Measurements from ENCODE around the gene MXD4. TPM values are rescaled to one million over a fixed set of nuclear protein-coding genes. Genes with fewer than 3 reads are reported as not detected.

Gene MXD4, protein sequence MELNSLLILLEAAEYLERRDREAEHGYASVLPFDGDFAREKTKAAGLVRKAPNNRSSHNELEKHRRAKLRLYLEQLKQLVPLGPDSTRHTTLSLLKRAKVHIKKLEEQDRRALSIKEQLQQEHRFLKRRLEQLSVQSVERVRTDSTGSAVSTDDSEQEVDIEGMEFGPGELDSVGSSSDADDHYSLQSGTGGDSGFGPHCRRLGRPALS
- 84.7 TPM for total RNA-seq

DNA sequence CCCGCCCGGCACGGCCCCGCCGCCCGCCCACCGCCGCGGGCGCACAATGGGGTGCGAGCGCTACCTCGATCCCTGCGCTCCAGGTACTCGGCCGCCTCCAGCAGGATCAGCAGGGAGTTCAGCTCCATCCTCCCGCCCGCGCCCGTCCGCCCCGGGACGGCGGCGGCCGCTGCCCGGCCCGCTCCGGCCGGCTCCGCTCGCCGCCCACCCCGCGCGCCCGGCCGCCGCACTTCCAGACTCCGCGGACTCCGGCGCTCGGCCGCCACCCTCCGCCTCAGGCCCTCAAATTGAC lies at the start of gene MXD4:
Gene MXD4 (minus strand): TSS at position 257 of the 292 bp plus-strand sequence. CDS start 129 bp downstream, at position 128.
- no peak for ATAC-seq

DNA sequence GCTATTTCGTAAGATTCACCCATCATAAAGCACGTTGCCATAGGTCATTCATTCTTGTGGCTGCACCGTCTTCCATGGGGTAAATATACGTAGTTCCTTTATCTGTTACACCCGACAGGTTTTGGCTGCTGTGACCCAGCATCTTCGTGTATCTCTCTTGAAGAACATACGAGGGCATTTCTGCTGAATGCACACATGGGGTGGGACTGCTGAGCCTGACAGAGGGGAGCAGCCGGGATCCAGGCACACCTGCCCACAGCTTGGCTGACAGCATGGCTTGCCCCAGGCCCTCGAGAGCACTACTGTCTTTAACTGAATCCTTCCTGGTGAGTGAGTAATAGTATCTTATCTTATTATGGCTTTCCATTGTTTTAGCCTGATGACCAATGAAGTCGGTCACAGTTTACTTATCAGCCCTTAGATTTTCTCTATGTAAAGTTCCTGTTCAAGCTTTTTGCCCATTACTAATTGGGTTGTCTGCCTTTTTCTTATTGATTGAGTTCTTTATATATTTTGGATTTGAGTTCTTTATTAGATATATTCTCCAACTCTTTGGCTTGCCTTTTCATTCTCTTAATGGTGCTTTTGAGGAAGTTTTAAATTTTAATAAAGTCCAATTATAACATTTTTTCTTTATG lies 45.0 kb upstream of the MXD4 start:
- intact Hi-C loops (cut with DNase I): no loop called here
- no peak for DNase-seq (ENCODE audit: low spot score)
- ATAC-seq: no peak

More for the DNA sequence above, at the start of gene MXD4:
- intact Hi-C loops (cut with DNase I): loop anchor here (10.0 kb wide), 1 partner anchor 203 kb away; the partner anchor contains the start of gene RNF4
- DNase-seq (ENCODE audit: low spot score): no peak

DNA sequence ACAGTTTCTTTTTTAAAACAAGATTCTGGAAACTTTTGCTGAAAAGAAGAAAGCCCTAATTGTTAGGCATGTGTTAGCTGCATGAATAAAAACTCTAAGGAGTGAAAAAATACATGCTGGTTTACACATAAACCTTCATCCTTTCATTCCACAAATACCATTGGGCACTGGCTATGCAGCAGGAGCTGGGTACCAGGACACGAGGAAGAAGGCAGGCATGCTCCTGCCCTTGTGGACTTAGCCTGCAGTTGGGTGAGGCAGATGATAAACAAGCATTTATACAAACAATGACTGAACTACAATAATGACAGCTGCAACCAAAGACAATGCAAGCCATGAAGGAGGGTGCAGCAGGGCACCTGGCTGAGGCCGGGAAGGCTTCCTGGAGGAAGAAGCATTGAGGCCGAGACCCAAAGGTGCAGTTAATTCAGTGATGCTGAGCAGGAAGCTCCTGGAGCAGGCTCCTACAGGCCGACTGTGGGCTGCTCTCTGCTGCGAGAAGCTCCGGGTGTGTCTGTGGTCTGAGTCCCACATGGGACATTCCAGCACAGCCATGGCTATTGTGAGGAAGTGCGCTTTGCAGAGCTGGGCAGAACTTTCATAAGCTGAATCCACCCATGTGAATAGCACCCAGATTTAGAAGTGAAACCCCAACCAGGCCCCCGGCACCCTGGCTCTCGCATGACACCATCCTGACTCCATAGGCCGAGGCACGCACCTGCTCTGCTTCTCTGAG lies 44.0 kb upstream of the MXD4 start:
- DNase-seq (ENCODE audit: low spot score): peak; percentile 51
- peak; percentile 78 for ATAC-seq
- intact Hi-C loops (cut with DNase I): no loop called here

DNA sequence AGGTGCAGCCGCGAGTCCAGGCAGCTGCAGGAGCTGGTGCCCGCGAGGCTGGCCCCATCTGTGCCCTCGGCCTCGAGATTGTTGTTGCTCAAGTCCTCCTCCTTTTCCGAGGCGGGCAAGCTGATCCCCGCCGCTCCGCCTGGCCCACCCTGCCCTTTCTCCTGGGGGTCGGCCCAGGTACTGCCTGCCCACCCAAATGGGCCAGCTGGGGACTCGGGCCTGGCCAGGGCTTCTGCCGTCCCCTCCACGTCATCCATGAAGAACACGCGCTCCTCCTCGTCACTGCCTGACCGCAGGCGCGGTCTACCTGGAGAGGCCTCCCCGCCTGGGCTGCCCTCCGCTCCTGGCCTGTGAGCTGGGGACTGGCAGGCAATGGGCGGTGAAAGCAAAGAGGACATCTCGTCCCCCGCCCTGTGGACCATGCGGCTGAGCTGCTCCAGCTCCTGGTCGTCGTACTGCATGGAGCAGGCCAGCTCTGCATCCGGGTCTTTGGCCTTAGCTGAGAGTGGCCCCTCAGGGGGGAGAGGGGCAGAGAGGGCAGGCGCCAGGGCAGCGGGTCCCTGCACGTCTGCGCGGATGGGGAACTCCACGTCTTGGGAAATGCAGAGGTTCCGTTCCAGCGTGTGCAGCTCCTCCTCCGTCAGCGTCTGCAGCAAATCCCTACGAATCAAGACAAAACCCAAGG lies 43.1 kb upstream of the MXD4 start:
- ATAC-seq (no peak), DNase-seq (ENCODE audit: low spot score) (peak; percentile 47)
- intact Hi-C loops (cut with DNase I): no loop called here

DNA sequence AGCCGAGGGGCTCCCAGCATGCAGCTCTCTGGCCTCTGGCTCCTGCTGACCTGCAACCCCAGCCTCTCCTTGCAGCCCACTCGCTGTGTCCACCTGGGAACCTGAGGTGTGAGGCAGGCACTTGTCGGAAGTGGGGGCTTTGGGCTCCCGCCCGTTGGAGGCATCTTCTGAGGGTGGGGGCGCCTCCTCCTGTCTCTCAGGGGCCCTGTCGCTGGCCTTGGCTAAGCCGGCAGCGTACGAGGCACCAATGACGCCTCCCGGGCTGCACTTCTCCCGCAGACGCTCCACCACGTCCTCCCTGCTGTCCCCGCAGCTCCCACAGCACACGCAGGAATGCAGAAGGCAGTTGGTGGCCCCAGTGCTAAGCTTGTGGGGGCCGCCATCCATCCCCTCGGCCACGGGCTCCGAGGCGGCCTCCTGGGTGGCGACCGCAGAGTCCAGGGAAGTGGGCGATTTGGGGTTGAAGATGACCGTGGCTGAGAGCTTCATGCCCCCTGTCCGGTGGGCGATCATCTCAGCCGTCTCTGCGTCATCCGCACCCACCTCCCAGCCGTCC lies 42.5 kb upstream of the MXD4 start:
- peak; percentile 51 for DNase-seq (ENCODE audit: low spot score)
- no peak for ATAC-seq
- intact Hi-C loops (cut with DNase I): no loop called here

DNA sequence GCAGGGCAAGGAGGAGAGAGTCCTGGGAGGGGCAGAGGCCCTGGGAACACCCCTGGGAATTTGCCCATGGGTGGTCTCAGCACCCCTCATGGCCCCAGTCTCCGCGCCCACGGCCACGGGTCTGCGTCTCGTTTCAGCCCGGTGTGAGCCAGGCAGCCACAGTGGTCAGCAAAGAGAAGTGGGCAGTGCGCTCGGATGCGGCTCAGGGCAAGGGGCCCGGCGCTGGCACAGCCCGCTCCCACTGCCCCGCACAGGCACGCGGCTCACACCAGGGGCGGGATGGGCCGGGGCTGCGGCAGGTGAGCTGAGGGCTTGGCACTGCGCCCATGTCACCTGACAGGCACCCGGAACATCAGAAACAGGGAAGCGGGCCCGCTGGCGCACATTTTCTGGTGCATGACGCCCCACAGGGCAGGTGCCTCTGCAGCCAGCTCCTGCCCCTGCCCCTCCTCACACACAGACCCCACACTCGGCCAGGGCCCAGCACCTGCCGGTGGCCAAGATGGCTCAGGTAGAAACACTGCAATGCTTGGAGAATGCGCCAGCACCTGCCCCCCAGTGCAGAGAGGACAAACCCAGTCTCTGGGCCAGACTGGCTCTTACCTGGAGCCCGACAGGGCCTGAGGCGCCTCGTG lies 41.9 kb upstream of the MXD4 start:
- peak; percentile 48 for DNase-seq (ENCODE audit: low spot score)
- no peak for ATAC-seq
- intact Hi-C loops (cut with DNase I): no loop called here

DNA sequence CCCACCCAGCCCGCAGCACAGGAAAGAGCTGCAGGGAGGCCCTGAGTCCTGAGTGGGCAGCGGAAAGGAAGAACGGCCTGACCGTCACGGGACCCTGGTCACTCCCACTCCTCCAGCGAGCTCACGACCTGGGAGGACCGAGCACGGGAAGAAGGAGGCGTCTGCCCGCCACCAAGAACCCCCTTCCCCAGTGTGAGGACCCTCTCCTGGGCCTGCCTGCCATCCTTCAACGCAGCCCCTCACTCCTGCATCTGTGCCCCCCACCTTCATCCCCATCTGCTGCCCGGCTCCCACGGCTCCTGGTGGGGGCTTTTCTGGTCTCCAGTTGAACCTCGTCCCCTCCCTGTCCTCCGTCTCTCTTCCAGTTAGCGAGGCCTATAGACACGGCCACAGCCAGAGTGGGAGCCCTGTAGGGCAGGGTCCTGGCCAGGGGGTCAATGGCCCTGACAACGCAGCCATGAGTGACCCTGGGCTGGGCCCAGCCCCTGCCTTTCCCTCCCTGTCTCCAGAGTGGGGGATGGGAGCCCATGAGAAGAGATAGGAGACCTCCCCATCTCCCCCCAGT lies 41.3 kb upstream of the MXD4 start:
- ATAC-seq (no peak), DNase-seq (ENCODE audit: low spot score) (no peak)
- intact Hi-C loops (cut with DNase I): no loop called here

DNA sequence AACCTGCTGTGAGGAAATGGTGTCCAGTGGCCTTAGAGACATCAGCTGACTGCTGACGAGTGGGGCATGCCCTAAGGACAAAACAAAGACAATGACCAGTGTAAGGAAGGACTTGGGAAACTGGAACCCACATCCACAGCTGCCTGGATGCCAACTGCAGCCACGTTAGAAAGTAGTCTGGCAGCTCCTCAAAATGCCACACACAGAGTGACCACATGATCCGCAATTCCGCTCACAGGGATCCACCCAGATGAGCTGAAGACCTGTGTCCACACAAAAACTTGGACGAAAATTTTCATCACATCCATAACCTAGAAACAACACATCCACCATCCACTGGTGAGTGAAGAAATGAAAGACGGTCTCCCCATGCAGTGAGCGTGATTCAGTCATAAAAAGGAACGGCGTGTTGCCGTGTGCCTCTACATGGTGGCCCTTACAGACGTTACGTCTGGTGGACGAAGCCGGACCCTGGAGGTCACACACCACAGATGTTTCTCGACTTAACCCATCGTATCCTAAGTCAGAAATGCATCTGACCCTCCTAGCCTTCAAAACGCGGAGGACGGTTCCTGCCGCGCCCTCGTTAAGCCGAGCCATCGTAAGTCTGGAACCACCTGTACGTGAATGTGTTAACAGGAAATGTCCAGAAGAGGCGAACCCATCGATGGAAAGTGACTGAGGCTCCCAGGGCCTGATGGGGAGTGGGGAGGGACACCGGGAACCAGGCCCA lies 40.6 kb upstream of the MXD4 start:
- ATAC-seq: no peak
- intact Hi-C loops (cut with DNase I): no loop called here
- no peak for DNase-seq (ENCODE audit: low spot score)

DNA sequence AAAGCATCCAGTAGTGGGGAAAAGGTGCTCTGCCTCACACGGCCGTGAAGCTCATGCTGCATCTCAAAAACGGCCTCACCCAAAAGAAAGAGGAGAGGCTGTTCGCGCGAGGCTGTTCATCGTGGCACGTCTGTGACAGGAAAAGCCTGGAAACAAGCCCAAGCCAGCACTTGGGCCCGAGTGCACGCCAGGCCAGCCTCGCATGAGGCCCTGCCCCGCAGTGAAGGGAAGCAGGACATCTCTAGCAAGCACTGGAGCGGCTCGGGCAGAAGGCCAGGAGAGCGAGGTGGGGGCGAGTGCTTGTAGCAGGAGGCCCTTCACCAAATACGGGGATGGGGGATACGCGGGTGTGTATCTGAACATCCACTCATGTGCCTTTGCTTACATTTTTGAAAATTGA lies 39.9 kb upstream of the MXD4 start:
- DNase-seq (ENCODE audit: low spot score) (no peak), ATAC-seq (no peak)
- intact Hi-C loops (cut with DNase I): no loop called here

DNA sequence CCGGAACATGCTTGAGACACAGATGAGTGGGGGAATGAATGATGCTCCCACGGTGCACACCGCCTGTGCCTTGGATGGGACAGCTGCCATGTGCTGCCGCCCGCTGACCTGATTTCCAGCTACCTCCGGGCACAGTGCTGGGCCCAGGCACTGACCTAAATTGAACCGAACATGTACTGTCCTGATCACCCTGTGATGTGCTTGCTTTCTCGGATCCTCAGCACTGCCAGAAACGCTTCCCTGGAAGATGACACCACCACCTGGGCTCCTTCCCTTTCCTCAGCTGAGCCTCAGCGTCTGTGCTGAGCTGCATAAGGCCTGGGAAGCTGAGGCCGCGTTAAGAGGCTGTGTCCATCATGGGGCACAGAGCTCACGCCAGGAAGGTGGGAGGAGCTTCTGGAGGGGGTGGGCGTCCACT lies 39.3 kb upstream of the MXD4 start:
- no peak for ATAC-seq
- intact Hi-C loops (cut with DNase I): no loop called here

DNA sequence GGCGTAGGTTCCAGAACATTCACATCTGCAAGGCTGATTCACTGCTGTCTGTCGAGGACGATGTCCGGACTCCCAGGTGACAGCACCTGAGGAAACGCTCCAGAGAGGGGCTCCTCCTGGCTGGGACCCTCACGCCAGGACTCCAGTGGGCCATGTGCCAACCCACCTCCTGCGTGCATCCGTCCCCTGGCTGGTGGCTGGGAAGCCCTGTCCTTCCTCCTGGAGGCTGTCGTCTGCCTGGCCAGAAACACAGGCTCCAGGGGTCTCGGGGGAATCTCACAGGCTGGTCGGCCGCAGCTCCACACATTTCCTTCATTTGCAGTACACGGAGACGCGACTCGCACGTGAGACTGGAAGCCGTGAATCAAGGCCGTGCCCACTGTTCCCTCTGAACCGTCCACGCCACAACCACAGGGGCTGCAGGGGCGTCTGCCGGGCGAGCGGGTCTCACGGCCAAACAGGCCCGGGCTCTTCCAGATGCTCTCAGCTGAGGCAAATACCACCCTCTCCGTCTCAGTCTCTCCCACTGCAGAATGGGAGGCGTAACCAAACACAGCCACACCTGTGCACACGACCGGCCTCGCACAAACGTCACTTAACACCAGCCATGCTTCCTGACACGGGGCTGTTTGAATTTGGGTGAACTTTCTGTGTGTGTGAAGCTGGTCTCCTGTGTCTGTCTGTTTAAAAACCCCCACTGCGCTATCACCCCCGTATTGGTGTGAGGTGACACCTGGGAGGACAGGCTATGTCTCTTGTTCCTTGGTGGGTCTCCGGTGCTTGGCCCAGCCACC lies 38.7 kb upstream of the MXD4 start:
- ATAC-seq: no peak
- intact Hi-C loops (cut with DNase I): no loop called here
- DNase-seq (ENCODE audit: low spot score): peak; percentile 39

More for the DNA sequence above, 39.3 kb upstream of the MXD4 start:
- DNase-seq (ENCODE audit: low spot score): no peak

DNA sequence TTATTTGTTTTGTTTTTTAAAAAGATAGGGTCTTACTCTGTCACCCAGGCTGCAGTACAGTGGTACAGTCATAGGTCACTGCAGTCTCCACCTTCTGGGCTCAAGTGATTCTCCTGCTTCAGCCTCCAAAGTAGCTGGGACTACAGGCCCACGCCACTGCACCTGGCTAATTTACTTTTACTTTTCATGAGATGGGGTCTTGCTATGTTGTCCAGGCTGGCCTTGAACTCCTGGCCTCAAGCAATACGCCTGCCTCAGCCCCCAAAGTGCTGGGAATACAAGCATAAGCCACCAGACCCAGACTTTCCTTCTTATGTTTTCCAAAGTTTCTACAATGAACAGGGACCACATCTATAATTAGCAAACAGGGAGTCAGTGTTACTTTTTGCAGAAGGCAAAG lies 37.9 kb upstream of the MXD4 start:
- intact Hi-C loops (cut with DNase I): no loop called here
- ATAC-seq (no peak), DNase-seq (ENCODE audit: low spot score) (no peak)

DNA sequence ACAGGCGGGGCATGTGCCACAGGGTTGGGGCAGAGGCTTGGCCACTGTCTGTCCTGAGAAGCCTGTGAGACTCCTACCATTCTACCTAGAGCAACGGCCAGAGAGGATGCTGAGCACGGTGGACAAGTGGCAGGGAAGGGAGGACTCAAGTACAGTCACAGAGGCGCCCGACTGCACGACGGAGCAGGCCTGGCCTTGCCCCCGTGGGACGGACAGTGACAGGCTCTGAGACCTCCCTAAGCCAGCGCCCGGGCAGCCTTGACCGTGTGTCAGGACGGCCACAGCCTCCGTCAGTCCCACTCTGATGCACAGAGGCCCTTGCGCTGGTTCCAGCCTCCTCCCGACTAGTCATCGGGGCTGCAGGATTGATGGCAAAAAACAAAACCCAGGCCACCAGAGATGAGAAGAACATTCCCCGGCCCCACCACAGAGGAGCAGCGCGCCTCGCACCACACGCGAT lies 36.7 kb upstream of the MXD4 start:
- DNase-seq (ENCODE audit: low spot score): peak; percentile 42
- intact Hi-C loops (cut with DNase I): no loop called here
- ATAC-seq: peak; percentile 20

DNA sequence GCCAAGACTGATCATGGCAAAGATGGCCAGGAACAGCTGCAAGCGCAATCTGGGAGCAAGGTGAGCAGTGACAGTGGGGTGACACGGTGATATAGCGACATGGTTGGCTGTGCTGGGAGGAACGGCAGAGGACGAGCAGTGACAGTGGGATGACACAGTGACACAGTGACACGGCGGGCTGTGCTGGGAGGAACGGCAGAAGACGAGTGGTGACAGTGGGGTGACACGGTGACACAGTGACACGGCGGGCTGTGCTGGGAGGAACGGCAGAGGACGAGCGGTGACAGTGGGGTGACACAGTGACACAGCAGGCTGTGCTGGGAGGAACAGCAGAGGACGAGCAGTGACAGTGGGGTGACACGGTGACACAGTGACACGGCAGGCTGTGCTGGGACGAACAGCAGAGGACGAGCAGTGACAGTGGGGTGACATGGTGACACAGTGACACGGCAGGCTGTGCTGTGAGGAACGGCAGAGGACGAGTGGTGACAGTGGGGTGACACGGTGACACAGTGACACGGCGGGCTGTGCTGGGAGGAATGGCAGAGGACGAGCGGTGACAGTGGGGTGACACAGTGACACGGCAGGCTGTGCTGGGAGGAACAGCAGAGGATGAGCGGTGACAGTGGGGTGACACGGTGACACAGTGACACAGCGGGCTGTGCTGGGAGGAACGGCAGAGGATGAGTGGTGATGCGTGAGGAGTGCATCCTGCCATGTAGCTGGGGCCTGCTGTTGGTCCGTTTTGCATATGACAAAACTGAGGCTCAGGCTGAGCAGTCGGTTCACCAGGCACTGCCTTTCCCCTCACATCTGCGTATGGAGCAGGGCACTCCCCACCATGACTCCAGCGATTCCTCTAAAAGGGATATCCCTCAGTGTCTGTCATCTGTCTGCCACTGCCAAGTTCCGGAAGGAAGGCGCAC lies 36.0 kb upstream of the MXD4 start:
- no peak for ATAC-seq
- intact Hi-C loops (cut with DNase I): no loop called here
- no peak for DNase-seq (ENCODE audit: low spot score)

DNA sequence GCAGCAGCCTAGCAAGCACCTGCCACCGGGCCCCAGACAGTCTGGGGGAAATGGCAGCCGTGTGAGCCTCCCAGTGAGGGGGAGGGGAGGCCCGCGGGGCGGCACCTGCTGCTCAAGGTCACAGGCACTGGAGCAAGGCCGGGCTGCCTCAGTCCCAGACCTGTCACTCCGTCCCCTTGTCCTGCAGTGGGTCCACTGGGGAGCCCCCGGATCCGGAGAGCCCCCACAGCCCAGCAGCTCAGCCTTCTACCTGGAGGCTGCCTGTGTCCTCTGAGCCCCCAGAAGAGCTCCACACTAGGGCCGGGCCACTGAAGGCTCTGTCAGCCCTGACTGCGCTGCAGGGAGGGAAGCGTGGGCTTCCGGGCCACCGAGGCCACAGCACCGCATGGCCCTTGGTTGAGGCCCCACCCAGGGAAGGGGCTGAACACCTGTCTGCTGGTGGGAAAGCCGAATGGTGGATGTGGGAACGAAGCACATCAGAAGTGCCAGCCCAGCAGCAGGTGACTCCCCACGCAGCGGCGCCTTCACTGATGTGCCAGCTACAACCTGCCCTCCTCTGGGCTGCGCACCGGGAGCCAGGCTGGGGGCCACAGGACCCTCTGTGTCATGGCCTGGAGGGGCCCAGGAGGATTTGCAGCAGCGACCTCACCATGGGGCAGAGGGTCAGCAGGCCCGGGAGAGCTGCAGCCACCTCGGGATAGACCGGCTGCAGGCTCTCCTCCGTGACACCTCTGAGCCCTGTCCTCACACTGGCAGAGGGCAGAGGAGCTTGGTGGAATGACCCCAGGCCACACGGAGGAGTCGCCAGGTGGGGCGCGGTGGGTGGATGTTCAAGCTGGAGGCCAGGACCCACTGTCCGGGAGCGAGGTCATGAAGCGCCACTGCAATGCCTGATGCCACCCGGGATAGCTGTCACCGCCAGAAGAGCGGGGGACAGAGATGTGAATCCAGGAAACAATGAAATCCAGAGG lies 35.0 kb upstream of the MXD4 start:
- ATAC-seq (no peak), DNase-seq (ENCODE audit: low spot score) (peak; percentile 47)
- intact Hi-C loops (cut with DNase I): no loop called here

All from sciatic nerve (tissue), 2 donors.